ENCODE measurements around the gene MFSD6. TPM values are rescaled to one million over a fixed set of nuclear protein-coding genes. Genes with fewer than 3 reads are reported as not detected.

Gene MFSD6
- total and polyA plus RNA-seq, 2 of the 8 experiments (the other 6 are each of a cell fraction or from before 2014, with no cell fraction given) = 1.8 to 5.1 TPM

- Histone ChIP-seq H2AFZ (ENCODE audit: low read length) (no peak overlapping the region), H3K9me3 (ENCODE audit: insufficient read depth in 2 of 2, low read depth in 1 of 2, low read length in 1 of 2) (no peaks in the 10 kb centered on the region), H3K9ac (replicated peaks in 1 of 4; ENCODE audit: extremely low read depth in 1 of 4, low read depth in 3 of 4, low read length in 3 of 4) (no peak overlapping the region), H2BK20ac (ENCODE audit: low read length) (no peak overlapping the region), H3K4ac (replicated peaks; ENCODE audit: insufficient read length, low read depth, low read length) (no peak overlapping the region), H3K18ac (ENCODE audit: extremely low read depth, low read length) (no peak overlapping the region), H3K27ac (ENCODE audit: low read depth, low read length) (no peak overlapping the region), H3K27me3 (replicated peaks in 1 of 4; ENCODE audit: control insufficient read depth in 3 of 4, extremely low read depth in 1 of 4, insufficient read depth in 3 of 4, low read length in 3 of 4) (no peaks in the 10 kb centered on the region), H3K4me3 (ENCODE audit: extremely low read depth in 1 of 4, insufficient read depth in 2 of 4, low read depth in 3 of 4, low read length in 4 of 4) (no peak overlapping the region), H3K23me2 (ENCODE audit: low read depth, low read length) (no peaks in the 10 kb centered on the region), H2BK15ac (ENCODE audit: low read length) (no peak overlapping the region), H3K14ac (ENCODE audit: insufficient read length) (no peak overlapping the region), H3K36me3 (ENCODE audit: control insufficient read depth in 2 of 4, insufficient read depth in 4 of 4, low read length in 3 of 4) (no peaks in the 10 kb centered on the region; a peak in 2 of 8 replicates), H3K79me1 (ENCODE audit: low read depth, low read length) (no peaks in the 10 kb centered on the region), H2BK120ac (replicated peaks; ENCODE audit: low read depth, low read length) (no peak overlapping the region), H4K5ac (ENCODE audit: insufficient read length, low read depth, low read length) (no peak overlapping the region), H4K91ac (replicated peaks; ENCODE audit: insufficient read length, low read length) (no peak overlapping the region), H2BK12ac (ENCODE audit: low read depth, low read length) (no peak overlapping the region), H4K8ac (ENCODE audit: extremely low read depth, insufficient read depth, low read length) (no peak overlapping the region), H3K4me2 (ENCODE audit: insufficient read depth in 1 of 2, low read depth in 2 of 2, low read length in 2 of 2) (no peak overlapping the region), H4K20me1 (replicated peaks in 1 of 2; ENCODE audit: control insufficient read depth in 1 of 2, insufficient read depth in 2 of 2, low read length in 2 of 2) (no peaks in the 10 kb centered on the region), H3K23ac (ENCODE audit: insufficient read length) (no peak overlapping the region), H3K79me2 (ENCODE audit: control insufficient read depth in 1 of 2, insufficient read depth in 2 of 2, low read length in 2 of 2) (no peaks in the 10 kb centered on the region), H2BK5ac (ENCODE audit: low read depth, low read length) (no peak overlapping the region), H2AK5ac (ENCODE audit: low read depth, low read length) (no peak overlapping the region), H3K4me1 (replicated peaks in 1 of 4; ENCODE audit: control insufficient read depth in 3 of 4, insufficient read depth in 4 of 4, low read length in 3 of 4) (no peaks in the 10 kb centered on the region), H3K56ac (replicated peaks; ENCODE audit: insufficient read length, low read depth, low read length) (no peak overlapping the region)
- no peak for FAIRE-seq
- CTCF ChIA-PET (ENCODE audit: partially characterized antibody) = interaction anchor here (0.9 kb wide), 1 partner anchor 10 kb away, joined by 3 read pairs; no protein-coding TSS in a partner anchor
- no peak for TF ChIP-seq NRF1 (IDR thresholded peaks at IDR 0.05; ENCODE audit: low read depth, low read length)
- TF ChIP-seq MAFK (IDR thresholded peaks at IDR 0.05; ENCODE audit: low read depth, low read length) = no peak
- no peak for TF ChIP-seq CTBP2 (IDR thresholded peaks at IDR 0.05; ENCODE audit: borderline replicate concordance, insufficient read depth, insufficient read length, low read length)
- TF ChIP-seq JUND (IDR thresholded peaks at IDR 0.05; ENCODE audit: low read length) = no peak
- TF ChIP-seq BCL11A (IDR thresholded peaks at IDR 0.05; ENCODE audit: low read depth in 2 of 2, low read length in 2 of 2) = no peak
- DNase-seq (ENCODE audit: low read depth in 1 of 2, low spot score in 2 of 2) = no peak
- POLR2A ChIA-PET (ENCODE audit: partially characterized antibody) = no interaction called here
- WGBS, 2 experiments (ENCODE audit: extremely low coverage in 1 of 2, insufficient coverage in 1 of 2, insufficient read length in 1 of 2, insufficient replicate concordance in 2 of 2, low coverage in 1 of 2, low lambda C conversion rate in 2 of 2, missing lambda C conversion rate in 1 of 2) = 97% methylated on average over 4 of the region's 4 CpGs; no CpG with 5 or more reads in 1 of the 2 experiments
These were observed 99.0 kb downstream of the MFSD6 start for GRCh38 chr2:190507135-190507534.
